Measurements from ENCODE around the gene ARMC6. TPM values are rescaled to one million over a fixed set of nuclear protein-coding genes. Genes with fewer than 3 reads are reported as not detected.

ARMC6 gene
- total and polyA plus RNA-seq, 2 experiments from 2014 or later = 23.9 to 45.0 TPM

GRCh38 chr19:19107654-19108053 lies 74.3 kb downstream of the ARMC6 start:
- Histone ChIP-seq H3K27ac (no peak overlapping the region), H3F3A (ENCODE audit: insufficient read depth) (no peaks in the 10 kb centered on the region), H3K4me1 (ENCODE audit: insufficient read depth) (no peaks in the 10 kb centered on the region; the same call in 1 of the 2 replicates), H3K9me2 (ENCODE audit: insufficient read depth) (no peaks in the 10 kb centered on the region), H3K27me3 (replicated peaks; ENCODE audit: insufficient read depth) (no peaks in the 10 kb centered on the region), H3K4me3 (no peak overlapping the region), H3K36me3 (ENCODE audit: low read depth) (no peaks in the 10 kb centered on the region), H3K9ac (no peak overlapping the region), H2AFZ (no peak overlapping the region), H3K9me3 (ENCODE audit: low read depth) (no peaks in the 10 kb centered on the region), H3K79me2 (ENCODE audit: insufficient read depth) (no peaks in the 10 kb centered on the region), H4K20me1 (ENCODE audit: insufficient read depth) (no peaks in the 10 kb centered on the region), H3K4me2 (ENCODE audit: unreplicated experiment) (no peak overlapping the region)
- TF ChIP-seq EZH2 (IDR thresholded peaks at IDR 0.05; ENCODE audit: insufficient read depth, poor library complexity, severe bottlenecking) = no peak
- no peak for TF ChIP-seq EZH2phosphoT487 (IDR thresholded peaks at IDR 0.05; ENCODE audit: insufficient read depth, low read depth)
- 85% methylated on average over 11 of the region's 11 CpGs for WGBS, 2 experiments (ENCODE audit: low coverage in 1 of 2, low lambda C conversion rate in 2 of 2, missing lambda C conversion rate in 2 of 2)
- no peak for DNase-seq
- in situ Hi-C loops (cut with MboI) = no loop called here

Other genes with a start within 250 kb of the ARMC6 start
- 93.8 and 96.6 TPM in 2 replicates for gene COMP, start 242.3 kb upstream of the ARMC6 start, total RNA-seq (2014; rRNA removed; shearing (Covaris generic))
- gene COMP, start 242.3 kb upstream of the ARMC6 start, polyA plus RNA-seq (2016; fragmentation: Nextera tagmentation; extraction: Ambion mirVana) = 252 and 257 TPM in 2 replicates
- 51.7 and 57.4 TPM in 2 replicates for gene UPF1, start 201.6 kb upstream of the ARMC6 start, total RNA-seq (2014; rRNA removed; shearing (Covaris generic))
- gene UPF1, start 201.6 kb upstream of the ARMC6 start, polyA plus RNA-seq (2016; fragmentation: Nextera tagmentation; extraction: Ambion mirVana) = 3.5 and 4.3 TPM in 2 replicates
- 0.25 and 0.54 TPM in 2 replicates for gene CERS1, start 137.4 kb upstream of the ARMC6 start, total RNA-seq (2014; rRNA removed; shearing (Covaris generic))
- 0.38 and 0.54 TPM in 2 replicates for gene CERS1, start 137.4 kb upstream of the ARMC6 start, polyA plus RNA-seq (2016; fragmentation: Nextera tagmentation; extraction: Ambion mirVana)
- 347 and 359 TPM in 2 replicates for gene COPE, start 114.2 kb upstream of the ARMC6 start, total RNA-seq (2014; rRNA removed; shearing (Covaris generic))
- 322 and 330 TPM in 2 replicates for gene COPE, start 114.2 kb upstream of the ARMC6 start, polyA plus RNA-seq (2016; fragmentation: Nextera tagmentation; extraction: Ambion mirVana)
- gene DDX49, start 113.9 kb upstream of the ARMC6 start, total RNA-seq (2014; rRNA removed; shearing (Covaris generic)) = 71.6 and 76.0 TPM in 2 replicates
- 53.4 and 56.5 TPM in 2 replicates for gene DDX49, start 113.9 kb upstream of the ARMC6 start, polyA plus RNA-seq (2016; fragmentation: Nextera tagmentation; extraction: Ambion mirVana)
- gene HOMER3, start 92.4 kb upstream of the ARMC6 start, total RNA-seq (2014; rRNA removed; shearing (Covaris generic)) = 107 and 134 TPM in 2 replicates
- 64.6 and 65.1 TPM in 2 replicates for gene HOMER3, start 92.4 kb upstream of the ARMC6 start, polyA plus RNA-seq (2016; fragmentation: Nextera tagmentation; extraction: Ambion mirVana)
- gene SUGP2, start 86 bp upstream of the ARMC6 start, total RNA-seq (2014; rRNA removed; shearing (Covaris generic)) = 27.6 and 29.7 TPM in 2 replicates
- 26.7 and 28.8 TPM in 2 replicates for gene SUGP2, start 86 bp upstream of the ARMC6 start, polyA plus RNA-seq (2016; fragmentation: Nextera tagmentation; extraction: Ambion mirVana)
- 6.9 and 7.3 TPM in 2 replicates for gene SLC25A42, start 30.4 kb downstream of the ARMC6 start, total RNA-seq (2014; rRNA removed; shearing (Covaris generic))
- gene SLC25A42, start 30.4 kb downstream of the ARMC6 start, polyA plus RNA-seq (2016; fragmentation: Nextera tagmentation; extraction: Ambion mirVana) = 4.8 and 5.9 TPM in 2 replicates
- 33.7 and 36.8 TPM in 2 replicates for gene TMEM161A, start 104.9 kb downstream of the ARMC6 start, total RNA-seq (2014; rRNA removed; shearing (Covaris generic))
- gene TMEM161A, start 104.9 kb downstream of the ARMC6 start, polyA plus RNA-seq (2016; fragmentation: Nextera tagmentation; extraction: Ambion mirVana) = 29.1 and 32.5 TPM in 2 replicates
- 0.22 and 0.38 TPM in 2 replicates for gene MEF2B, start 136.7 kb downstream of the ARMC6 start, total RNA-seq (2014; rRNA removed; shearing (Covaris generic))
- gene MEF2B, start 136.7 kb downstream of the ARMC6 start, polyA plus RNA-seq (2016; fragmentation: Nextera tagmentation; extraction: Ambion mirVana) = 0.20 and 0.33 TPM in 2 replicates
- gene BORCS8, start 158.5 kb downstream of the ARMC6 start, total RNA-seq (2014; rRNA removed; shearing (Covaris generic)) = 9.7 and 14.7 TPM in 2 replicates
- 23.1 and 24.5 TPM in 2 replicates for gene BORCS8, start 158.5 kb downstream of the ARMC6 start, polyA plus RNA-seq (2016; fragmentation: Nextera tagmentation; extraction: Ambion mirVana)
- 30.6 and 42.6 TPM in 2 replicates for gene RFXANK, start 158.7 kb downstream of the ARMC6 start, total RNA-seq (2014; rRNA removed; shearing (Covaris generic))
- gene RFXANK, start 158.7 kb downstream of the ARMC6 start, polyA plus RNA-seq (2016; fragmentation: Nextera tagmentation; extraction: Ambion mirVana) = 44.5 and 55.9 TPM in 2 replicates
- 14.3 and 19.5 TPM in 2 replicates for gene NR2C2AP, start 169.8 kb downstream of the ARMC6 start, total RNA-seq (2014; rRNA removed; shearing (Covaris generic))
- gene NR2C2AP, start 169.8 kb downstream of the ARMC6 start, polyA plus RNA-seq (2016; fragmentation: Nextera tagmentation; extraction: Ambion mirVana) = 13.5 and 14.2 TPM in 2 replicates
- gene NCAN, start 178.4 kb downstream of the ARMC6 start, total RNA-seq (2014; rRNA removed; shearing (Covaris generic)) = not detected in 2 replicates
- gene NCAN, start 178.4 kb downstream of the ARMC6 start, polyA plus RNA-seq (2016; fragmentation: Nextera tagmentation; extraction: Ambion mirVana) = not detected in 2 replicates
- gene TM6SF2, start 239.7 kb downstream of the ARMC6 start, total RNA-seq (2014; rRNA removed; shearing (Covaris generic)) = 1.9 and 5.7 TPM in 2 replicates
- gene TM6SF2, start 239.7 kb downstream of the ARMC6 start, polyA plus RNA-seq (2016; fragmentation: Nextera tagmentation; extraction: Ambion mirVana) = 2.1 and 4.0 TPM in 2 replicates

Measured in GM23248 (cell line).